ENCODE data around the gene MGME1. TPM values are rescaled to one million over a fixed set of nuclear protein-coding genes. Genes with fewer than 3 reads are reported as not detected.
A peak's percentile ranks its signal among the peaks of the same experiment; 100 is the strongest.

Gene MGME1
- total RNA-seq, 1 experiment from 2014 or later, result 42.8 TPM

- peaks cover 19% of the 10 kb centered on the region for H3K36me3 ChIP-seq (ENCODE audit: low read depth)
- POLR2A ChIA-PET (ENCODE audit: unreplicated experiment), result no interaction called here
Observed at GRCh38 chr20:17961587-17961940, 7.3 kb upstream of the MGME1 start.

GRCh38 chr20:17963114-17963897, 5.5 kb upstream of the MGME1 start:
- Histone ChIP-seq H3K27me3 (ENCODE audit: insufficient read depth, low read depth) (no peaks in the 10 kb centered on the region), H2AFZ (no peak overlapping the region), H4K20me1 (ENCODE audit: insufficient read depth) (peaks cover 83% of the 10 kb centered on the region), H3K79me2 (ENCODE audit: low read depth) (peaks cover 100% of the 10 kb centered on the region), H3F3A (ENCODE audit: insufficient read depth, low read depth) (peaks cover 27% of the 10 kb centered on the region; the same call in 1 of the 2 replicates), H3K27ac (no peak overlapping the region), H3K36me3 (ENCODE audit: low read depth) (peaks cover 16% of the 10 kb centered on the region; the same call in 1 of the 2 replicates), H3K9me2 (ENCODE audit: insufficient read depth) (no peaks in the 10 kb centered on the region), H3K4me2 (peak overlapping the region; percentile 85; the same call in 1 of the 2 replicates), H3K9me3 (ENCODE audit: insufficient read depth, low read depth) (no peaks in the 10 kb centered on the region), H3K4me1 (replicated peaks; ENCODE audit: insufficient read depth) (peaks cover 45% of the 10 kb centered on the region), H3K4me3 (no peak overlapping the region)
- ChIA-PET CTCF (no interaction called here), POLR2A (ENCODE audit: unreplicated experiment) (no interaction called here)
- intact Hi-C loops (cut with micrococcal nuclease; ENCODE audit: unreplicated experiment), result no loop called here
- no peak for DNase-seq
- TF ChIP-seq CTCF (conservative IDR thresholded peaks at IDR 0.05) (no peak), EZH2 (IDR thresholded peaks at IDR 0.05; ENCODE audit: low read depth) (no peak)
- BruUV-seq (replicated peaks), result no TSS peak

More at GRCh38 chr20:17961587-17961940, 7.3 kb upstream of the MGME1 start:
- H3K4me1 ChIP-seq (replicated peaks; ENCODE audit: insufficient read depth), result peaks cover 42% of the 10 kb centered on the region
- no peak overlapping the region for H2AFZ ChIP-seq
- peaks cover 37% of the 10 kb centered on the region; the same call in 1 of the 2 replicates for H3F3A ChIP-seq (ENCODE audit: insufficient read depth, low read depth)
- no peaks in the 10 kb centered on the region for H3K9me3 ChIP-seq (ENCODE audit: insufficient read depth, low read depth)
- TF ChIP-seq CTCF (conservative IDR thresholded peaks at IDR 0.05), result no peak
- CTCF ChIA-PET, result no interaction called here
- H3K9me2 ChIP-seq (ENCODE audit: insufficient read depth), result no peaks in the 10 kb centered on the region
- 0 out of 2 replicates have a peak overlapping the region, but pooled peaks have one; percentile 2 for H3K4me2 ChIP-seq
- no peaks in the 10 kb centered on the region for H3K27me3 ChIP-seq (ENCODE audit: insufficient read depth, low read depth)
- peaks cover 100% of the 10 kb centered on the region for H3K79me2 ChIP-seq (ENCODE audit: low read depth)
- peak overlapping the region; percentile 22 for H3K27ac ChIP-seq
- no peak for DNase-seq
- intact Hi-C loops (cut with micrococcal nuclease; ENCODE audit: unreplicated experiment), result no loop called here
- no peak overlapping the region for H3K4me3 ChIP-seq
- no TSS peak for BruUV-seq (replicated peaks)
- peaks cover 97% of the 10 kb centered on the region for H4K20me1 ChIP-seq (ENCODE audit: insufficient read depth)

DNA sequence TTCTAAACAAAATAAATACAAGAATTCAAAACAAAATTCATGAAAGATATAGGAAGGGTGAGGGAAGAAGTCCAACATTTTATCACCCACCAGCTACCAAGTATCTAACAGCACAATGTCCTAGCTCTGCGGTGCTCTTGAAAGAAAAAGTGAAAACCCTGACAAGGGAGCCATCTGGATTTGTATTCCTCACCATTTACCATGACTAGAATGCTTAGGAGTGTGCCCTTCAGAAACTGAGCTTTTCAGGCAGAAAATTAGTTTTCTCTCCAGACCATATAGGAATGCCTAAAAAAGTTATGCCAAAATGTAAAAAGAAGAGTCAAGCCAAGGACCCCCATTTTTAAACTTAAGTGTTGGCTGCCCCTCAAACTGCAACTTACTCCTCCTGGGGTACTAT, 4.7 kb upstream of the MGME1 start:
- H3K4me3 ChIP-seq, result no peak overlapping the region
- H3K9me3 ChIP-seq (ENCODE audit: insufficient read depth, low read depth), result no peaks in the 10 kb centered on the region
- intact Hi-C loops (cut with micrococcal nuclease; ENCODE audit: unreplicated experiment), result no loop called here
- ChIA-PET POLR2A (ENCODE audit: unreplicated experiment) (no interaction called here), CTCF (no interaction called here)
- no peak overlapping the region for H2AFZ ChIP-seq
- H3F3A ChIP-seq (ENCODE audit: insufficient read depth, low read depth), result peaks cover 20% of the 10 kb centered on the region; the same call in 1 of the 2 replicates
- no peak overlapping the region for H3K27ac ChIP-seq
- H3K4me1 ChIP-seq (replicated peaks; ENCODE audit: insufficient read depth), result peaks cover 45% of the 10 kb centered on the region
- BruUV-seq (replicated peaks), result no TSS peak
- H3K4me2 ChIP-seq, result peak overlapping the region; percentile 85
- no peaks in the 10 kb centered on the region for H3K27me3 ChIP-seq (ENCODE audit: insufficient read depth, low read depth)
- DNase-seq, result no peak
- H3K79me2 ChIP-seq (ENCODE audit: low read depth), result peaks cover 94% of the 10 kb centered on the region
- no peaks in the 10 kb centered on the region for H3K9me2 ChIP-seq (ENCODE audit: insufficient read depth)
- H4K20me1 ChIP-seq (ENCODE audit: insufficient read depth), result peaks cover 75% of the 10 kb centered on the region
- peaks cover 16% of the 10 kb centered on the region; the same call in 1 of the 2 replicates for H3K36me3 ChIP-seq (ENCODE audit: low read depth)
- TF ChIP-seq CTCF (conservative IDR thresholded peaks at IDR 0.05) (no peak), EZH2 (IDR thresholded peaks at IDR 0.05; ENCODE audit: low read depth) (no peak)
